K562 (cell line): ENCODE measurements around the gene HOXB6. TPM values are rescaled to one million over a fixed set of nuclear protein-coding genes. Genes with fewer than 3 reads are reported as not detected.

Experiments used
- CBFA2T3 ChIP-seq: fragments of 450-650 bp; IDR thresholded peaks from 2 replicates; pipeline ENCODE4 v1.6.1; 2017
- CBFB ChIP-seq: sonication (generic); formaldehyde crosslinking; IDR thresholded peaks from 2 replicates; pipeline ENCODE4 v1.4.0; 2020; ENCODE audit warnings: mild to moderate bottlenecking, missing genetic modification reagents
- CCAR2 ChIP-seq: fragments of 200-400 bp; formaldehyde crosslinking; IDR thresholded peaks from 2 replicates; pipeline ENCODE4 v1.6.1; 2017; ENCODE audit warnings: mild to moderate bottlenecking, low read depth, low read length
- CSDE1 ChIP-seq, 2 experiments: fragments of 450-650 bp; IDR thresholded peaks; 2 replicates each; pipeline ENCODE4 v1.6.1; 2016; ENCODE audit warnings: mild to moderate bottlenecking in 1 of 2
- E2F4 ChIP-seq: sonication (generic); formaldehyde crosslinking; IDR thresholded peaks from 2 replicates; pipeline ENCODE4 v1.8.0; 2022; ENCODE audit warnings: mild to moderate bottlenecking, low read depth, missing genetic modification reagents
- FOXO4 ChIP-seq: fragments of 450-650 bp; formaldehyde crosslinking; IDR thresholded peaks from 2 replicates; pipeline ENCODE4 v1.4.0; 2020; ENCODE audit warnings: mild to moderate bottlenecking, moderate library complexity
- GTF3C2 ChIP-seq: IDR thresholded peaks from 3 replicates; pipeline ENCODE4 v1.6.1; 2011; ENCODE audit warnings: borderline replicate concordance, mild to moderate bottlenecking, moderate library complexity; ENCODE audit not compliant: insufficient read length; ENCODE audit errors: extremely low read depth
- HBP1 ChIP-seq: fragments of 450-650 bp; formaldehyde crosslinking; IDR thresholded peaks from 2 replicates; pipeline ENCODE4 v1.4.0; 2022; ENCODE audit warnings: missing genetic modification characterization
- MCM3 ChIP-seq: fragments of 450-650 bp; IDR thresholded peaks from 2 replicates; pipeline ENCODE4 v1.6.1; 2016
- MNT ChIP-seq, 2 experiments: fragments of 450-650 bp; conservative IDR thresholded peaks; 2 replicates each; pipeline ENCODE4 v1.6.1; 2017; ENCODE audit warnings: mild to moderate bottlenecking in 2 of 2, moderate library complexity in 2 of 2
- NCOA1 ChIP-seq: fragments of 450-650 bp; IDR thresholded peaks from 2 replicates; pipeline ENCODE4 v1.6.1; 2016; ENCODE audit warnings: low read depth
- NFIX ChIP-seq: fragments of 250-450 bp; sonication (Bioruptor Pico); IDR thresholded peaks from 2 replicates; pipeline ENCODE4 v1.4.0; 2020; ENCODE audit warnings: low read depth, mild to moderate bottlenecking, moderate library complexity
- NR2C2 ChIP-seq, 2 experiments: fragments of 200-800 bp in 1 of 2; sonication (Bioruptor generic) in 1 of 2; sonication (generic) in 1 of 2; formaldehyde crosslinking in 1 of 2; IDR thresholded peaks; 2 replicates each; pipeline versions ENCODE4 v1.6.1 to v1.8.0; 2016 to 2022; ENCODE audit warnings: mild to moderate bottlenecking in 1 of 2, missing compliant biosample characterization in 1 of 2, missing genetic modification characterization in 1 of 2, missing genetic modification reagents in 1 of 2
- PKNOX1 ChIP-seq: fragments of 450-650 bp; IDR thresholded peaks from 2 replicates; pipeline ENCODE4 v1.6.1; 2016
- SAP30 ChIP-seq: fragments of 200-600 bp; sonication (generic); IDR thresholded peaks from 2 replicates; pipeline ENCODE4 v1.6.1; 2012; ENCODE audit warnings: borderline replicate concordance, low read depth, mild to moderate bottlenecking, moderate library complexity, low read length, control low read depth, inconsistent platforms; ENCODE audit not compliant: insufficient read depth, poor library complexity, severe bottlenecking
- SUPT5H ChIP-seq: fragments of 450-650 bp; IDR thresholded peaks from 2 replicates; pipeline ENCODE4 v1.6.1; 2016
- ZNF184 ChIP-seq: sonication (generic); formaldehyde crosslinking; IDR thresholded peaks from 2 replicates; pipeline ENCODE4 v1.5.0; 2020; ENCODE audit warnings: missing genetic modification reagents
- polyA plus RNA-seq, 8 experiments: library from polyadenylated mRNA; depleted of rRNA in 4 of 8; stranded (reverse) in 5 of 8; unstranded in 3 of 8; fragments of >200 nt; fragmentation: Nextera tagmentation in 2 of 8; fragmentation: Illumina TruSeq in 1 of 8; extraction: Ambion mirVana in 2 of 8; extraction: Trizol in 1 of 8; gene quantifications; 2 replicates each; pipeline versions ENCODE4 v1.2.1 to v1.2.3, GENCODE V29; 2011 to 2014; ENCODE audit warnings: inconsistent platforms in 1 of 8, missing spikeins in 1 of 8
- total RNA-seq, 7 experiments: library from RNA; depleted of rRNA in 6 of 7; stranded (reverse); fragments of >200 nt in 6 of 7; fragmentation: Illumina TruSeq in 2 of 7; extraction: Trizol in 2 of 7; gene quantifications; 2 replicates each; pipeline versions ENCODE4 v1.2.1 to v1.2.3, GENCODE V29; 2011 to 2021; ENCODE audit warnings: low replicate concordance in 1 of 7

The HOXB6 gene
- total and polyA plus RNA-seq, 9 of the 15 experiments (the other 6 are each of a cell fraction or from before 2014, with no cell fraction given), result 1.2 to 14.8 (median 4.9) TPM

- TF ChIP-seq HBP1 (no peak), NFIX (no peak), GTF3C2 (no peak), SAP30 (no peak), FOXO4 (CRISPR knock-in tag) (no peak), NCOA1 (0 out of 2 replicates have a peak, but pooled peaks have one; percentile 4), SUPT5H (no peak), CCAR2 (no peak), CBFB (no peak), E2F4 (CRISPR knock-in tag) (no peak), MCM3 (no peak), MNT (conservative IDR thresholded peaks at IDR 0.05) (0 out of 4 replicates have a peak, but pooled peaks of 1 of the 2 experiments have one; percentile 12), ZNF184 (CRISPR knock-in tag) (no peak), CBFA2T3 (peak; percentile 37), CSDE1 (IDR thresholded peaks at IDR 0.05) (no peak), PKNOX1 (no peak), NR2C2 (CRISPR knock-in tag; IDR thresholded peaks at IDR 0.05) (no peak), NR2C2 (tag; IDR thresholded peaks at IDR 0.05) (peak; percentile 36; the same call in 1 of the 2 replicates)
Measured at GRCh38 chr17:48634493-48635208, 29.9 kb upstream of the HOXB6 start (continued).
